Measurements from ENCODE around the gene RCSD1.

- no peak for TF ChIP-seq GATA3 (IDR thresholded peaks at IDR 0.05; ENCODE audit: low read depth, low read length)
- TF ChIP-seq GATA2 (IDR thresholded peaks at IDR 0.05; ENCODE audit: low read depth, low read length) = no peak
Measured at GRCh38 chr1:167623951-167624350, 6.1 kb upstream of the RCSD1 start.
